ENCODE results near the gene RPS19BP1.
"Not testable (repeated sequence)": the region's sequence is repeated elsewhere in the genome, so short reads cannot be mapped to it uniquely, and the experiment has no call there.

Gene RPS19BP1

DNA sequence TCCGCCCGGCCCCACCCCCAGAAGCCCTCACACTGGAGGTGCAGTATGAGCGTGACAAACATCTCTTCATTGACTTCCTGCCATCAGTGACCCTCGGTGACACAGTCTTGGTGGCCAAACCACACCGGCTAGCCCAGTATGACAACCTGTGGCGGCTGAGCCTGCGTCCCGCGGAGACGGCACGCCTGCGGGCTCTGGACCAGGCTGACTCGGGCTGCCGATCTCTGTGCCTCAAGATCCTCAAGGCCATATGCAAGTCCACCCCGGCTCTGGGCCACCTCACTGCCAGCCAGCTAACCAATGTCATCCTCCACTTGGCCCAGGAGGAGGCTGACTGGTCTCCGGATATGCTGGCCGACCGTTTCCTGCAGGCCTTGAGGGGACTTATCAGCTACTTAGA lies 18.8 kb downstream of the RPS19BP1 start:
- DNase-seq (ENCODE audit: low spot score) = no peak

DNA sequence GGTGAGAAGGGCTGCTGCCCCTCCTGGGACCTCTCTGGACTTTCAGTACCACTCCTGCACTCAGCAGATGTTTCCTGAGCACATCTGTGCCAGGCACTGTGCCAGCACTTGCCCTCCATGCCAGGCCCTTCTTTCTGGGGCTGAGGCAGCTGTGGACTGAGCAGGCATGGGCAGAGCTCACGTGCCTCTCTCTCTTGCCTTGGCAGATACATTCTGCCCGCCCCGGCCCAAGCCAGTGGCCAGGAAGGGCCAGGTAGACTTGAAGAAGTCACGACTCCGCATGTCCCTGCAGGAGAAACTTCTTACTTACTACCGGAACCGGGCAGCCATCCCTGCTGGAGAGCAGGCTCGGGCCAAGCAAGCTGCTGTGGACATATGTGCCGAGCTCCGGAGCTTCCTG lies 20.5 kb downstream of the RPS19BP1 start:
- no peak for DNase-seq (ENCODE audit: low spot score)

DNA sequence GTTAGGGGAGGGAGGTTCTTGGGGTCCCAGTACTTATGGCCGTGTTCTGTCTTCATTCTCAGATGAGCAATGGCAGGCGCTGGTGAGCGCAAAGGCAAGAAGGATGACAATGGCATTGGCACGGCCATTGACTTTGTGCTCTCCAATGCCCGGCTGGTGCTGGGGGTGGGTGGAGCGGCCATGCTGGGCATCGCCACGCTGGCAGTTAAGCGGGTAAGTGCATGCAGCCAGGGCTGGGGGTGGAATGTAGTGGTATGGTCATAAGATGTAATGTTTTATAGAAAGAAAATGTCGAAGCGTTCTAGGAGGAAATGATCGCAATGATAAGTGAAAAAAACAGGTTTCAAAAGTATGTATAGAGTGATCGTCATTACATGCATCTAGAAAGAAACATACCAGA lies 21.3 kb downstream of the RPS19BP1 start:
- DNase-seq (ENCODE audit: low spot score) = no peak

DNA sequence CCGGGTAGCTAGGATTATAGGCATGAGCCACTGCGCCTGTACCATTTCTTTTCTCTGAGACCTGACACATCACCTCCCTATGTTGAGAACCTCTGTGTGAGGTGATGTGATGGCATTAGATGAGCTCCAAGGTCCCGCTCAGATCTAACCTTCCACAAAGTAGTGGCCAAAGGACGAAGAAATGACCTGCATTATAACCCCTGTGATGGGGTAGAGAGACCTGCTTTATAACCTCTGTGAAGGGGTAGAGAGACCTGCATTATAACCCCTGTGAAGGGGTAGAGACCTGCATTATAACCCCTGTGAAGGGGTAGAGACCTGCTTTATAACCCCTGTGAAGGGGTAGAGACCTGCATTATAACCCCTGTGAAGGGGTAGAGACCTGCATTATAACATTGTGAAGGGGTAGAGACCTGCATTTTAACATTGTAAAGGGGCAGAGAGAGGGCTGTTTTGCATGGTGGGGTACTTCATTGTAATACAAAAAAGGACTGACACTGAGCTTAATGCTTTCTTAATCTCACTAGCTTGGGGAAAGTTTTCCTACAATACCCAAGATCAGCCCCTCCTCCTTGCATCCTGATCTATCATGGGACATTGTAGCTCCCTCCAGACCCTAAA lies 21.9 kb downstream of the RPS19BP1 start:
- DNase-seq (ENCODE audit: low spot score) = no peak

DNA sequence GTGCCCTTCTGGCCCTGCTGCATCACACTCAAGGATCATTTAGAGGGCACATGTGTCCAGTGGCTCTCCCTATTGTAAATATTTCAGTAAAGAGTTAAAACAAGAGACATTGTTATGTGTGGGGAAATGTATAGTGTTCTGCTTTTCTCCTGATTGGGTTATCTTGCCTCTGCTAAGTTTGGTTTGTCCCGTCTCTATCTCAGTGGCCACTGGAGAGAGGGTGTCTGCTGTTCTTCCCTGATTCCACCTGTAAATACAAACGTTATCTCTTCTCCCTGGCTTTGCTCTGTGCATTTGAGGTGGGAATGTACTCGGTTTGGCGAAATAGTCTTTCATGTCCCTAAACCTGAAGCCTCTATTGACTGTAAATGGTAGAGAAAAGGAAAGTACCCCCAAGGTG lies 24.2 kb downstream of the RPS19BP1 start:
- DNase-seq (ENCODE audit: low spot score) = no peak

DNA sequence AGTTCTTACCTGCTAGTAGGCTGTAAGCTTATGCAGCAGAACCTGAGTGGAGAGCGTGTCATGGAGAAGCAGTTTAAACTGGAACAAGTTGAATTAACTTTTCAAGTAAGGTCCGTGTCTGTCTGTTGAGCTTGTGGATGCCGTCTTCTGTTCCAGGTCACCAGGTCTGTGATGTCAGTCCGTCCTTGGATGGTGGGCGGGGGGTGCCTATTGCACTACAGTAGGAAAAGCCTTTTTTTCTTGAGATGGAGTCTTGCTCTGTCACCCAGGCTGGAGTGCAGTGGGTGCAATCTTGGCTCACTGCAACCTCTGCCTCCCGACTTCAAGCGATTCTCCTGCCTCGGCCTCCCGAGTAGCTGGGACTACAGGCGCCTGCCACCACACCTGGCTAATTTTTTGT lies 25.5 kb downstream of the RPS19BP1 start:
- not testable (repeated sequence) for DNase-seq (ENCODE audit: low spot score)

DNA sequence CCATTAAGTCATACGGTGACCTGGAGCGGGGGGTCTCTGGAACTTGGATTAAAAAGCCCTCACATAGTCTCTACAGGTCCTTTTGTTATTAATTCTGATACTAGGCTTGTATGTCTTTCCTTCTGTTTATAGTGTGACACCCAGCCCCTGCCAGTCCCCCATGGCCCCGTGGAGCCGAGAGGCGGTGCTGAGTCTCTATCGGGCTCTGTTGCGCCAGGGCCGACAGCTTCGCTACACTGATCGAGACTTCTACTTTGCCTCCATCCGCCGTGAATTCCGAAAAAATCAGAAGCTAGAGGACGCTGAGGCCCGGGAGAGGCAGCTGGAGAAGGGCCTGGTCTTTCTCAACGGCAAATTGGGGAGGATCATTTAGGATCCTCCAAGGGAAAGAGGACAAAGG lies 28.5 kb downstream of the RPS19BP1 start:
- DNase-seq (ENCODE audit: low spot score) = no peak

DNA sequence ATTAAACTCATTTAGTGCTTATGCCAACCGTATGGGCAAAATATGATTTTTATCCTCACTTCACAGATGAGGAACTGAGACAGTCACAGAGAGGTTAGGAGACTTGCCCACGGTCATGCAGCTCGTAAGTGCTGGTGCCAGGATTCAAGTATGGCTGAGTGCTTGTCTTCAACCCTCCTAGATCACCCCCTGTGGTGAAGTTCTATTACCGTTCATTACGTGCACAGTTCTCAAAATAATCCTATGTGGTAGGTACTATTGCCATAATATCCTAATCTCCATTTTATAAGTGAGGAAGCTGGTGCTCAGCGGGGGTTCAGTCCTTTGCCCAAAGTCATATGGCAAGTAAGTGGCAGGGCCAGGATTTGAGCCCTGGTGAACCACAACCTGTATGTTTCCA lies 28.9 kb downstream of the RPS19BP1 start:
- peak; percentile 44 for DNase-seq (ENCODE audit: low spot score)

DNA sequence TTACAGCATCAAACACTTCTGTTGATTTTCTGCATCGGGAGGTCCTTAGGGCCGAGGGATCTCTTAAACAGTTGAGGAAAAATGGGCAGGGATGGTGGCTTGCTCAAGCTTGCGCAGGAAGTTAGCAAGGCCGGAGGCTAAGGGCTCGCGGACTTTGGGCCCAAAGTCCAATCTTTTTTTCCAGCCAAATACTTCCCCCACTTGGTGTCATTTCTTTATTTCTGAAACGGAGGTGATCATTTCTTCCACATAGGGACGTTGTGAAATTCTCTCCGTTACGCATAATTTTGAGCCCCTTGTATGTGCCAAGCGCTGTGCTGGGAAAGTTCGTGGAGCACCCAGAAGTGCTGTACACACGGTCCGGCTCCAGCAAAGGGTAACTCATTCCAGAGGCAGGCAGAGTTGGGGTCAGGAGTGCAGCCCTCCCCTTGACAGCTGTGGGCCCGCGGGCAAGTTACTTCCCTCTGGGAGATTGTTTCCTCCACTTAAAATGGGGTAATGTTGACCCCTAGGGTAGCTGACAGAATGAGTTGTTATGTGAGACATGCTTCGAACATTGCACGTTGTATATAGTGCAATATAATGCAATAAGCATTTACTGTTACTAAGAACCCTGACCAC lies 29.6 kb downstream of the RPS19BP1 start:
- peak; percentile 43 for DNase-seq (ENCODE audit: low spot score)

DNA sequence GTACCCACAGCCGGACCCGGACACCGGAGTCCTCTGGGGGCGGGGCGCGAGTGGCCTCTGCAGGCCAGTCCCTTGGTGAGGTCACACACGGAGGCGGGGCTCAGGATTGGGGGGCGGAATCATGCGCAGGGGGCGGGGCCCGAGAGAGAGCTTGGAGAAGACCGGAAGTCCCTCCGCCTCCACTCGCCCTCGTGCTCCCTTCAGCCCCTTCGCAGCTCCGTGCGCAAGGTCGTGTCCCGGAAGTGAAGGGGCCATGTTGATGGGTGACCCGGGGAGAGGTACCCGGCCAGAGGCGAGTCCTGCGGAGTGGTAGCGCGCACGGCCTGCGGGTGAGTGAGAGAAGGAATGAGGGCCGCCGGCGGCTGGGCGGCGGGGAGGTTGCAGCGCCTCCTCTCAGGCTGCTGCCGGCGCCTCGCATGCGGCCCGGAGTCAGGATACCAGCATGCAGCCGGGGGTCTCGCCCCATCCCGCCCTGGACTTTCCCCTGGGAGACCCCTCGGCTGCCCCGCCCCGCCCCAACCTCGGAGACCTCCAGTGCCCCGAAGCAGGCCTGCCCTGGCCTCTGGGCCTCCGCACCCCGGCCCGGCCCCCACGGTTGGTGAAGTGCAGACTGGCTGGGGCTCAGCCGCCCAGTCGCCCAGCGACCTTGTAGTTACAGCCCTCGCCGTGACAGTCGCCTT lies 30.3 kb downstream of the RPS19BP1 start, which contains the start of gene MIEF1:
TSS of gene MIEF1 (plus strand) at position 182 of the 680 bp plus-strand sequence. CDS start 9,005 bp downstream, outside the sequence.
- DNase-seq (ENCODE audit: low spot score) = peak; percentile 100

DNA sequence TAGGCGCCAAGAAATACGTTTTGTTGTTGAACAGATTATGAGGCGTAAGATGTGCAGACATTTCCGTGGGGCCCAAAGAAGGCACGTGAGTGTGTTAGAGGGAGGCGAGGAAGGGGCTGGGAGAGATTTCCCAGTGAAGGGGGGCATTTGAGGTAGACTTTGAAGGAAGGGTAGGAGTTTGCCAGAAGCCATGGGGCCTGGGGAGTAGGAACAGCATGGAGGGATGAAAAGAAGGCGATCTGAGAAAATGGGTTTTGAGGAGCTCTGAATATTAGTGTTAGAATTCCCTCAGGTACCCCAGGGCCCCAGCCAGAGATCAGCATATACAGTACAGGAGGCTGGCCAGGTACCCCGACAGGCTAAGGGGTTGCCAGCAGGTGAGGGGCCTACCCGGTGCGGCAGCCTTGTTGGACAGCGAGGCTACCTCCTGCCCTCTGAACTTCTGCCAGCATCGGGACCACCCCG lies 30.9 kb downstream of the RPS19BP1 start:
- no peak for DNase-seq (ENCODE audit: low spot score)

DNA sequence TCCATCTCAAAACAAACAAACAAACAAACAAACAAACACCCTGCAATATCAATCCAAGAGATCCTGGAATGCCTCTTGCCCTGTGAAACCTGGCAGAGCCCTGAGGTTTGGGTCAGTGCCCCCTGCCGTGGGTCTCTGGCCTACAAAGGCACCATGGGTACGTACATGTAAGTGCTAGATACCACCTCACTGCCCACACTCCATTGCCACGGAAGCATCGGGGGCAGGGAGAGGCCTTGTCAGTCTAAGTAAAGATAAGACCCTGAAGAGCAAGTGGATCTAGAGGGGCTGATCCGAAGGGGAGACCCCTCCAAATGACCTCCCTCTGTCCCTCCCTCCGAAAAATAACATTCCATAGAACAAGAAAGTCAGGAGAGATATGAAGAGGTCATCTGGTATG lies 32.4 kb downstream of the RPS19BP1 start:
- no peak for DNase-seq (ENCODE audit: low spot score)

DNA sequence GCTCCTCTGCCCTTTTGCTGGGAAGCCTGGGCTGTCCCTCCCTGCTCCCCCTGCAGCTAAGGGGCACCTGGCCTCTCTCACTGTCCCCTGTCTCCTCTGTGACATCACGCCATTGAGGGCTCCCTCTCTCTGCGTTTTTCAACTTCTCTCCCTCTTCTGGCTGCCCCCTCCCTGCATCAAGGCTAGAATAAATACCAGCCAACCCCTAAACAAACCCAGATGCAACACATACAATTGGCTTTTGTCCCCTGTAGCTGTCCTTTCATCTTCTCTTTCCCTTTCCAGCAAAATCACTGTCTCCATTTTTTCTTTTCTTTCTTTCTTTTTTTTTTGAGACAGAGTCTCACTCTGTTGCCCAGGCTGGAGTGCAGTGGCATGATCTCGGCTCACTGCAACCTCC lies 33.7 kb downstream of the RPS19BP1 start:
- no peak for DNase-seq (ENCODE audit: low spot score)

DNA sequence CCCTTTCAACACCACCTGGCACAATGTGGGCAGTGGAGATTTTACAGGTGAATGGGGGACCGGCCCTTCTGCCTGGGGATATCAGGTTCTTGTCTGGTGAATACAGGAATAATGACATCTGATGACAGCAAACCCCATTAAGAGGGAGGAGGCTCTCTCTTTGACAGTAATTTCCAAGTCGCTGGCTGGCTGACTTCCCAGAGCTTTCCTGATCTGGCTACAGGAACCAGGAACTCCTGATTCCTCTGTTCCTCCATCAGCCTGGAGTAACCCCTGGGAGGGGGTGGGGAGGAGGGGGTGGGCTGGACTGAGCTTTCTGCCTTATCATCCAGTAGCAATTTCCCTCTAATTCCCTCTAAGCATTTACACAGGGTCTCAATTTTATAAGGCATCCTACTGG lies 34.2 kb downstream of the RPS19BP1 start:
- DNase-seq (ENCODE audit: low spot score) = no peak

DNA sequence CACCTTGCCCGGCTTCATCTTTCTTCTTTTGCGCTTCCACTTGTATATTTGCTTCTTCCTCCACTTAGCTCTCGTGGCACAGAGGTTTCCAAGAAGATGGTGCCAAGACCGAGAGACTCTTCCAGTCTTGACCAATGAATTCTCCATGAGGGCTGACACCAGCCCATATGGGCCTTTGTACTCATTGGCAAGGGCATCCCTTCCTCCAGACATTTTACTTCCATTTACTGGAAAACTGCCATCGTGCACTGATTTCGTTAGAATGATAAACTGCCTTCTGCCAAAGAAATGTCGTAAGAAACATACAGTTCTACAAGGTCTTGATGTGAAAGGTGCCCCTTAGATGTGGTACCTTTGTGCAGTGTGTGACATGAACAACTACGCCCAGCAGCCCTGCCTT lies 35.1 kb downstream of the RPS19BP1 start:
- DNase-seq (ENCODE audit: low spot score) = no peak

DNA sequence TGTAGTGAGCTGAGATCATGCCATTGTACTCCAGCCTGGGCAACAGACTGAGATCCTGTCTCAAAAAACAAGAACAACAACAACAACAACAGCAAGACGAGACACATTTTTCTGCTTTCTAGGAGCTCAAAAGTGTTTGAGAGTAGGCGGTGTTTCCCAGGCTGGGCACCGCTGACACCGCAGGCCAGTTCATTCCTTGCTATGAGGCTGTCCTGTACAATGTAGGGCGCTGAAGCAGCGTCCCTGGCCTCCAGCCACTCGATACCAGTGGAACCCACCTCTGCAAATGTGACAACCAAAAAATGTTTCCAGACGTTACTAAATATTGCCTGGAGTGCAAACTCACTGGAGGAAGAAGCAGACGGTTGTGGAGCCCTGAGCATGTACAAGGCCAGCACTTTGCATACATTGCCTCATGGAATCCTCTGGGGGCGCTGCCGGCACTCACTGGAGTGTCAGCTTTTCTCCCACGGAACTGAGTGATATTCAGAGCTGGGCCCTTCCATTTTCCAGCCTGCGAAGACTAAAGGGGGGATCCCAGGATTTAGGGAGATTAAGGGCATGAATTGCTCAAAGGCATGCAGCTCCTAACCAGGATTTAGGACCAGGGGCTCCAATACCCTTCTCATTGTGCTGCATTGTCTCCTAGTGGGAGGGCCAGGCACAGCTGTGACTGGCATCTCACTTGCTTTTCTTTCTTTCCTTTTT lies 36.3 kb downstream of the RPS19BP1 start:
- peak; percentile 84 for DNase-seq (ENCODE audit: low spot score)

DNA sequence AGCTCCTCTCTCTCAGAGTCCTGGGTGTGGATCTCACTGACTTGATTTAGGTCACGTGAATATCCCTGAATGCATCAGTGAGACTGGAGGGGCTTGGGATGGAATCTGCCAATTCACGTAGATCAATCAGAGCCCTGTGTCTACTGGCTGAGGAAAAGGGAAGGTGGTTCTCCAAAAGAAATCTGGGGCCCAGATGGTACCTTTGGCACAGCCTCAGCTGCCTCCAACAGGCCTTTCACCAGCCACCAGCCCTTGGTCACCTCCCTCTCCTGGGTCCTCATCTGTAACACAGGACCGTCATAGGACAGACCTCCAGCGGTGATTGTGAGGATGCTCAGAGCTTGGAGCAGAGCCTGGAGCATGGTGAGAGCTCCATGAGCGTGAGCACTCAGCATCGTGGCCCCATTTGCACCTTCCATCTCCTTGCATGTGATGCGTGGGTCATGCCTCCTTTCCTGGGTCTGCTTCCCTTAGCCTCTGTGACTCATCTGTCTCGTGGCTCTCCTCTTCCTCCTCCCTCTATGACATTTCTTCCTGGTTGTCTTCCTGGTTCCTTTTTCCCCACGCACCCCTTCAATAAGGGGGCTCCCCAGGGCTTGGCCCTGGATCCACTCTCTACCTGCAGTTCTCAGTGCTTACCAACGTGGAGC lies 38.0 kb downstream of the RPS19BP1 start:
- no peak for DNase-seq (ENCODE audit: low spot score)

DNA sequence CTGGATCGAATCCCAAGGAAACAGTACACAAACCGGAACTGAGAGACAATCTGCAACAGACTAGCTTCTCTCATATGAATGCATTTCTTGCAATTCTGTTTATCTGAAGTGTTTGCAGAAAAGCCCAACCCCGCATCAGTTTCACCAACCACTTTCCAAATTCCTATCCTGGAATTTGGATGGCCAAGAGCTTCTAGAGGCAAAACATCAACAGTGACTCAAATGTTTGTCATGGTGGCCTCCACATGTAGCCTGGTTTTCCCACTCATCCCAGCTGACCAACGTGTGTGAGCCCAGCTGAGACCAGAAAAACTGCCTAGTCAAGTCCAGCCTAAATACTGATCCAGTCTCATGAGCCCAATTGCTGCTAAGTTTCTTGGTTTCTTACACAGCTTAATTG lies 38.8 kb downstream of the RPS19BP1 start:
- DNase-seq (ENCODE audit: low spot score) = peak; percentile 58

DNA sequence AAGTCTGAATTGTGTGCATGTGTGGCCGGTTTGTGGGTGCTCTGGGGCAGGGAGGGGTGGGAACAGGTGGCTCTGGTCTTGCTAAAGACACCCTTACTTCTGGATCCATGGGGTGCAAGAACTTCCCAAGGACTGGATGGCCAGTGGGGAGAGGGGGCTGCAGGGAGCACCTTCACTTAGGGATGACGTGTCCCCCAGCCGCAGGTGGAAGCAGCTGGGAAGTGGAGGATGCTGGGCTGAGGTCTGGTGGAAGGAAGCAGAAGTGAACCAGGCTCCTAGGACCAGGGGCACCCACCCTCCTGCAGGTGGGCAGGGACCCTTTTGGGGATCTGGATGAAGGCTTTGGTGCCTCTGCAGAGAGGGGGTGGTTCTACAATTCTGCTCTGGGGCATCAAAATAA lies 40.4 kb downstream of the RPS19BP1 start:
- DNase-seq (ENCODE audit: low spot score) = no peak

DNA sequence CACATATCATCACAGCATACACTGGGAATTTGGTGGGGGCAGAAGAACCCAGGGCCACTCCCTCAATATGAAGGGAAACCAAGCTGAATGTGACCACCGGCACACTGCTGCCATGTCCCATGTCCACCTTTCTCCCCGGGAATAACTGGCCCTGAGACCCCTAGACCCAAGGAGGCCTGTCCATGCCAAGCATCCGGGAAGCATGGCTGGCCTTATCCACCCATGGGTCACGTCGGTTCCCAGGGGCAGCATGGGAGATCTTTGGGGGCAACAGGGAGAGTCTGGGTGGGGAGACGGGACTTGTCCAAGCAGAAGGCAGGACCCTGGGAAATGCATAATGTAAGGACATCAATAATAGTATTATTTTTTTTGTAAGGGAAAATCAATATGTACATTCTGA lies 40.9 kb downstream of the RPS19BP1 start:
- DNase-seq (ENCODE audit: low spot score) = no peak

DNA sequence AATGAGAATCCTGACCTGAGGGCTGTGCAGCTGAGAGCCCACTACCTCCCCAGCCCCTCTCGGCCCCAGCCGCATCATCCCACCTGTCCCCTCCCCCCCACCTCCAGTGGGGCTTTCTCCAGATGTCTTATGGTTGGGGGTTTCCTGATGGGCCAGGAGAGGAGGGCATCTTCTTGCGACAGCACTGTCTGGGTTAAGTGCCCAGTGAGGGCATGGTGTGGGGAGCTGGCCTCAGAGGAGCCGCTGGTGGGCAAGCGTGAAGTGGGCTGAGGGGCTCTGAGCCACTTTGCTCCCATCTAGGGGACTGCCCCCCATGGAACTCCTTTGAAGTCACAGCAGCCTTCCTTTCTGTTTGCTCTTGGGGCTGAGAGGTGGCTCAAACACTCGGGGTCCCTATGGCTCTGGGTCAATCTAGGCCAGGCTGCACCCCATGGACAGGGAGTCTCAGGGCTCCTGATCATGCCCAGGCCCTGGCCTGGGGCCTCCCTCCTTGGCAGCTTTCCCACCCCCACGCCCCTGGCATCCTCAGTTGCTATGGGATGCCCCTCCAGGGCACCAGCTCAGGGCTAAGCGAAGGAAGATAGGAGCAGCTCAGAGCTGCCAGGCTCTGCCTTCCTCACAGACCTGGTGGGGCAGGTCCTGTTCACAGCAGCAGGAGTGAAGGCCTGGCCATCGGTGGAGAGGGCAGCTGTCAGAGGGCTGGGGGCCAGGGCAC lies 41.4 kb downstream of the RPS19BP1 start:
- no peak for DNase-seq (ENCODE audit: low spot score)

Measured in RKO (cell line).